T-helper 1 cell treated with Interleukin-12 subunit alpha and Interleukin-12 subunit beta and Interleukin-4 antibody, amounts not matched to agents 30 μg/mL and 1 μg/mL, for 36 hours (primary cell): ENCODE data around the gene FBXO45.
A peak's percentile ranks its signal among the peaks of the same experiment; 100 is the strongest.
"Not testable (repeated sequence)": the region's sequence is repeated elsewhere in the genome, so short reads cannot be mapped to it uniquely, and the experiment has no call there.

Experiments used
- H3K27ac Mint-ChIP-seq: one replicate; pipeline ENCODE4 v1.8.0; 2021; ENCODE audit warnings: mild to moderate bottlenecking, mixed read lengths
- H3K27me3 Mint-ChIP-seq: one replicate; pipeline ENCODE4 v1.8.0; 2021; ENCODE audit warnings: low read depth, mixed read lengths
- H3K36me3 Mint-ChIP-seq: one replicate; pipeline ENCODE4 v1.8.0; 2021; ENCODE audit warnings: low read depth, mixed read lengths
- H3K4me1 Mint-ChIP-seq: one replicate; pipeline ENCODE4 v1.8.0; 2021; ENCODE audit warnings: low read depth, mixed read lengths
- H3K4me3 Mint-ChIP-seq: one replicate; pipeline ENCODE4 v1.8.0; 2021; ENCODE audit warnings: mild to moderate bottlenecking, moderate library complexity, mixed read lengths
- H3K9me3 Mint-ChIP-seq: one replicate; pipeline ENCODE4 v1.8.0; 2021; ENCODE audit warnings: mixed read lengths

The FBXO45 gene

GRCh38 chr3:196617256-196617655 is 48.8 kb downstream of the FBXO45 start:
- Mint-ChIP-seq H3K4me3 (no peak overlapping the region), H3K27me3 (no peaks in the 10 kb centered on the region), H3K27ac (no peak overlapping the region), H3K36me3 (no peaks in the 10 kb centered on the region), H3K9me3 (no peaks in the 10 kb centered on the region), H3K4me1 (peaks cover 11% of the 10 kb centered on the region)

DNA sequence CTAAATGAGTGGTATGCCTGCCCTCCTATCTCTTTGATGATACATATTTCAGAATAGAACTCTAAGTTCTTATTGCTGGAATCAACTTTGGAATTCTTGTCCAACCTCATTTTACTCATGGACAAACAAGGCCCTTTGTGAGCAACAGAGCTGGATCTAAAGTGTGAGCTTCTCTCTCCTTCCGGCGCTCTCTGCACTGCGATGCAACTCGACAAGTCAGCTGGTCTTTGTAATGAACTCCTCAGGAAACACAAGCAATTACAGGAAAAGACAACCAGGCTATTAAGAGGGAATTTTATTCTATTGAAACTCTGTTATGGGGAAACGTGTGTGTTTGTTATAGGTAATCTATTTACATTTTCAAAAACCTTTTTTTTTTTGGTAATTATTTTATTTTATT is 50.8 kb downstream of the FBXO45 start:
- Mint-ChIP-seq H3K4me1 (peaks cover 5% of the 10 kb centered on the region), H3K4me3 (no peak overlapping the region), H3K9me3 (no peaks in the 10 kb centered on the region), H3K36me3 (no peaks in the 10 kb centered on the region), H3K27ac (no peak overlapping the region), H3K27me3 (no peaks in the 10 kb centered on the region)

GRCh38 chr3:196619627-196620026 is 51.2 kb downstream of the FBXO45 start:
- H3K36me3 Mint-ChIP-seq, H3K9me3 Mint-ChIP-seq, H3K27me3 Mint-ChIP-seq, H3K27ac Mint-ChIP-seq, H3K4me1 Mint-ChIP-seq, H3K4me3 Mint-ChIP-seq: not testable (repeated sequence)

DNA sequence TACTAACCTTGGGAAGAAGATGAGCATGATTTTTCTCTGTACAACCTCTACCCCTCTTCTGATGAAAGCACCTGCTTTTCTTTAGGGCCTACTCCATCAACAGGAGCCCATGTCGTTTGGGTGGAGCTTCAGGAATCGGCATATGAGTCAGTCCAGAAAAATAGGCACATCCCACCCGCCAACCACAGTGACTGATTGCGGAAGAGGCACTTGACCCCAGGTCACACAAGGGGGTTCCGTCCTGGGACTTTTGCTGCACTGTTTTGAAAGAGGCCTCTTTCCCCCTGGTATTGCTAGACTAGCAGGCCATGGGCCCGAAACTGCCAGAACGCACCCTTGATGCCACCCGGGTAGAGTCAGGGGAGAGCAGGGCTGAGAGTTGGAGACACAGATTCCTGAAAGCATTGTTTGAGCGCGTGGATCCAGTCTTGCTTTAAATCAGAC is 51.7 kb downstream of the FBXO45 start:
- H3K27me3 Mint-ChIP-seq: no peaks in the 10 kb centered on the region
- H3K4me3 Mint-ChIP-seq: no peak overlapping the region
- no peak overlapping the region for H3K27ac Mint-ChIP-seq

GRCh38 chr3:196620684-196621083 is 52.2 kb downstream of the FBXO45 start:
- H3K27ac Mint-ChIP-seq: no peak overlapping the region
- H3K27me3 Mint-ChIP-seq: no peaks in the 10 kb centered on the region
- peaks cover 18% of the 10 kb centered on the region for H3K4me1 Mint-ChIP-seq
- H3K9me3 Mint-ChIP-seq: no peaks in the 10 kb centered on the region
- H3K4me3 Mint-ChIP-seq: no peak overlapping the region
- peaks cover 3% of the 10 kb centered on the region for H3K36me3 Mint-ChIP-seq

More for the DNA sequence above, 51.7 kb downstream of the FBXO45 start:
- Mint-ChIP-seq H3K36me3 (peaks cover 3% of the 10 kb centered on the region), H3K9me3 (no peaks in the 10 kb centered on the region), H3K4me1 (peaks cover 15% of the 10 kb centered on the region)

DNA sequence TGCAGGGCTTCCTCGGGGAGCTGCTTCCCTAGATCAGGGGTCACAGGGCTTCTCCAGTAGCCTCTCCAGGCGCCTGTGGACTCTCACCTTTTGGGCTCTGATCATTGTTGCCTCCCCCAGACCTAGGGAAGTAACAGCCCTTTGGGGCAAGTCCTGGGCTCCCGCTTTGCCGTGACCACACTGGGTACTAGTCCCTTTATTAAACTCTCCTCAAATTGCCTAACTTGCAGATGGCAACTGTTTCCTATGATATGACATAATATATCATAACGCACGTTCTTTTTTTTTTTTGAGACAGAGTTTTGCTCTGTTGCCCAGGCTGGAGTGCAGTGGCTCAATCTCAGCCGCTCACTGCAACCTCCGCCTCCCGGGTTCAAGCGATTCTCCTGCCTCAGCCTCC is 53.2 kb downstream of the FBXO45 start:
- Mint-ChIP-seq H3K27me3 (no peaks in the 10 kb centered on the region), H3K4me1 (peaks cover 20% of the 10 kb centered on the region), H3K4me3 (no peak overlapping the region), H3K27ac (no peak overlapping the region), H3K36me3 (peaks cover 3% of the 10 kb centered on the region), H3K9me3 (no peaks in the 10 kb centered on the region)

GRCh38 chr3:196624067-196624790 is 55.8 kb downstream of the FBXO45 start:
- Mint-ChIP-seq H3K27ac (peak overlapping the region; percentile 45), H3K9me3 (no peaks in the 10 kb centered on the region)

GRCh38 chr3:196624907-196625306 is 56.4 kb downstream of the FBXO45 start:
- Mint-ChIP-seq H3K4me1 (peaks cover 26% of the 10 kb centered on the region), H3K36me3 (peaks cover 3% of the 10 kb centered on the region), H3K9me3 (no peaks in the 10 kb centered on the region), H3K27ac (peak overlapping the region; percentile 45), H3K4me3 (peak overlapping the region; percentile 55), H3K27me3 (no peaks in the 10 kb centered on the region)

More at GRCh38 chr3:196624067-196624790, 55.8 kb downstream of the FBXO45 start:
- peaks cover 22% of the 10 kb centered on the region for H3K4me1 Mint-ChIP-seq
- peaks cover 3% of the 10 kb centered on the region for H3K36me3 Mint-ChIP-seq
- peak overlapping the region; percentile 55 for H3K4me3 Mint-ChIP-seq
- H3K27me3 Mint-ChIP-seq: no peaks in the 10 kb centered on the region

DNA sequence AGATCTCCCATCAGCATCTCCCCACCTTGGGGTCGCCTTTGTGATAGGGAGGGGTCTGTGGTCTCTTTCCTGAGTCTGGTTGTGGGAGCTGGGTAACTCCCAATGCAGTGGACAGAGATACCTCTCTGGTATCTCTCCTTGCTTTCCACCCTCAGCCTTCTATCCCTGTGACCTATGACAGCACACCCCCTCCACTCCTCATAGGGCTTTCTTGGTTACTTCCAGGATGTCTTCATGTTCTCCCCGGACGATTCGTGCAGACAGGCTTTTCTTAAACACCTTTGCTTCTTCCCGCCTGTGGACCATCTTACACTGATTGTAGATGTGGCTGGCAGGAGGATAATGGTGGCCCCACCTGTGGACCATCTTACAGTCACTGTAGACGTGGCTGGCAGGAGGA is 56.9 kb downstream of the FBXO45 start:
- Mint-ChIP-seq H3K27ac (peak overlapping the region; percentile 8), H3K4me1 (peaks cover 30% of the 10 kb centered on the region)

GRCh38 chr3:196627918-196628231 is 59.4 kb downstream of the FBXO45 start:
- Mint-ChIP-seq H3K4me3 (no peak overlapping the region), H3K36me3 (peaks cover 3% of the 10 kb centered on the region), H3K27ac (no peak overlapping the region), H3K9me3 (no peaks in the 10 kb centered on the region), H3K4me1 (peaks cover 47% of the 10 kb centered on the region), H3K27me3 (no peaks in the 10 kb centered on the region)

More for the DNA sequence above, 56.9 kb downstream of the FBXO45 start:
- Mint-ChIP-seq H3K4me3 (peak overlapping the region; percentile 7), H3K27me3 (no peaks in the 10 kb centered on the region), H3K9me3 (no peaks in the 10 kb centered on the region), H3K36me3 (peaks cover 3% of the 10 kb centered on the region)

GRCh38 chr3:196629228-196629627 is 60.8 kb downstream of the FBXO45 start:
- Mint-ChIP-seq H3K9me3 (no peaks in the 10 kb centered on the region), H3K27ac (peak overlapping the region; percentile 89), H3K4me3 (no peak overlapping the region), H3K4me1 (peaks cover 54% of the 10 kb centered on the region), H3K36me3 (peaks cover 3% of the 10 kb centered on the region), H3K27me3 (no peaks in the 10 kb centered on the region)

- H3K4me3 Mint-ChIP-seq: peak overlapping the region; percentile 84
- peak overlapping the region; percentile 97 for H3K27ac Mint-ChIP-seq
- peaks cover 49% of the 10 kb centered on the region for H3K4me1 Mint-ChIP-seq
- H3K36me3 Mint-ChIP-seq: no peaks in the 10 kb centered on the region
- H3K27me3 Mint-ChIP-seq: no peaks in the 10 kb centered on the region
- H3K9me3 Mint-ChIP-seq: no peaks in the 10 kb centered on the region
These were observed 63.2 kb downstream of the FBXO45 start for GRCh38 chr3:196631682-196632045.

DNA sequence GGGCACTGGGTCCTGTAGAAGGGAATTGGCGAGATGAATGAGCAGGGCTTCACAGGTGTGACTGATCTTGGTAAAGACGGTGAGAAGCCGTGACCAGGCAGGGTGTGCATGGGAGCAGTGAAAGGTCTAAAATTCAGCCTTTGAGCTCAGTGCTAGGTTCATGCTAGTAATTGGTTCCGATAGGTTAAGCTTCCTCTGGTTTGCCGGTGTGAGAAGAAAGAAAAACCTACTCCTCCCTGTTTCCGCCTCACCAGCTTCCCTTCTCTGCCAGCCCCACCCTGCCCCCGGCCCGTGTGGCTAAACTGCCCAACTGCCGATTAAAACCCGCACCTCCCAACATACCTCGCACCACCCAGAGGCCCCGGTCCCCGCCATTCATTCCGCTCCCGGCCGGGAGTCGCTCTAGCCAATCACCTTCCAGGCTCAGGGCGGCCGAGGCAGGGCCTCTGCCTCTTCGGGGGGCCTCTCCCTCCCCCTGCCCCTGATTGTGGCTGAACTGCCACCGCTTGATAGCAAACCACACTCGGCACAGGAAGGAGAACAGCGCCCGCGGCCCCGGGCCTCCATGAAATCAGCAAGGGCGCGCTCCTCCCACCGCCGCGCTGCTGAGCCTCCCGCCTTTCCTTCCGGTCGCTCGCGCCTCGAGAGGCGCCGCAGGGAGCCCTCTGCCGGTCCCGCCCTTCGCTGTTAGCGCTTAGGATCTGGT is 63.7 kb downstream of the FBXO45 start:
- Mint-ChIP-seq H3K27me3 (no peaks in the 10 kb centered on the region), H3K36me3 (no peaks in the 10 kb centered on the region), H3K4me1 (peaks cover 49% of the 10 kb centered on the region), H3K27ac (peak overlapping the region; percentile 97), H3K9me3 (no peaks in the 10 kb centered on the region), H3K4me3 (peak overlapping the region; percentile 84)

GRCh38 chr3:196633555-196634151 is 65.2 kb downstream of the FBXO45 start:
- H3K9me3 Mint-ChIP-seq: no peaks in the 10 kb centered on the region
- H3K4me3 Mint-ChIP-seq: peak overlapping the region; percentile 76
- no peaks in the 10 kb centered on the region for H3K36me3 Mint-ChIP-seq
- H3K27me3 Mint-ChIP-seq: no peaks in the 10 kb centered on the region
- peak overlapping the region; percentile 78 for H3K27ac Mint-ChIP-seq
- peaks cover 53% of the 10 kb centered on the region for H3K4me1 Mint-ChIP-seq

GRCh38 chr3:196634224-196634623 is 65.8 kb downstream of the FBXO45 start:
- no peaks in the 10 kb centered on the region for H3K27me3 Mint-ChIP-seq
- no peak overlapping the region for H3K4me3 Mint-ChIP-seq
- H3K4me1 Mint-ChIP-seq: peaks cover 59% of the 10 kb centered on the region
- no peaks in the 10 kb centered on the region for H3K9me3 Mint-ChIP-seq
- peak overlapping the region; percentile 73 for H3K27ac Mint-ChIP-seq
- no peaks in the 10 kb centered on the region for H3K36me3 Mint-ChIP-seq
